SW480 (cell line): Measurements from ENCODE around the gene PARP12.

Source experiments
- DNase-seq: peaks from one replicate; pipeline ENCODE4 v3.0.0-alpha.2; 2016; ENCODE audit warnings: low spot score

Gene PARP12

DNA sequence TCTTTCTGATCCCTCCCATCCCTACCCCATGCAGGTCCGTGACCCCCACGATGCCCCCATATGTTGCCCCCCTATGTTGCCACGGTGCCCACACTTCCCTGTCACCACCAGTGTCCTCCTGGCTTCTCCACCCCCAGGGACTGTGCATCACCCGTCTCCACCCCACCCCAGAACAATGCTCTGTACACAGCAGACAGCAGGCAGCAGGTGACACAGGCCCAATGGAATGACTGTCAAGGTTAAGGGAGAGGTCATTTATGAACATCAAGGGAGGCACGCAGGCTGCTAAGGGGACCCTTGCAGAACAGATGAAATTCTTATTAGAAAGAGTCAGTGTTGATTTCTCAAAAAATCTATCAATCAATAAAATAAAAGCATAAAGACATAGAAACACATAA, 71.5 kb downstream of the PARP12 start:
- DNase-seq, result peak; percentile 66

DNA sequence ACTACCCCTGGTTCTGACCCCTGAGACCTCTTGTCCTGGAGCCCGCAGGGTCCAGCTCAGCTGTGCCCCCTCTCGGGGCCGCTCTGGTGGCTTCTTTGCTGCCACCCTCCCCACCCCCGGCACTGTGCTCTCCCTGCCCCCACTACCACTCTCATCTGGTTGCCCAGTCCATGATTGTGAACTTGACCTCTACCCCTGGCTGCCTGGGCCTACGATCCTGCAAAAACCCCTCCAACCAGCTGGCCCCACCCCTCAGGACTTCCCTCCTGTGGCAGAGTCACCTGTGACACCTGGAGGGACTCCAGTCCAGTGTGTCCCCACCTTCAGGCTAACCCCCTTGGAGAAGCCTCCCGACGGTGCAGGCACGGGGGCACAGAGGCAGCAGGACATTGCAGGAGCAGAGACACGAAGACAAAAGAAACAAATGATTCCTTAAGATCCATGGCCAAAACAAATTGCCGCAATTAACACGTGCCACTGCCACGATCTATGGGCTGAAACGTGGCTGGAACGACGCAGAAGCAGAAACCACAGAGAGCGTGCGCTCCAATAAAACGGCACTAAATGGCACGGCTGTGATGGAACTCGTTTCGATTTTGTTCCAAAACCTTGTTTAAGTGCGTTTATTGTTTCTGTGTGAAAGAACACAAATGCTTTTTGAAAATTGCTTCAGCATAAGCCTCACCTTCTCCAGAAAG, 72.0 kb downstream of the PARP12 start:
- DNase-seq, result no peak

DNA sequence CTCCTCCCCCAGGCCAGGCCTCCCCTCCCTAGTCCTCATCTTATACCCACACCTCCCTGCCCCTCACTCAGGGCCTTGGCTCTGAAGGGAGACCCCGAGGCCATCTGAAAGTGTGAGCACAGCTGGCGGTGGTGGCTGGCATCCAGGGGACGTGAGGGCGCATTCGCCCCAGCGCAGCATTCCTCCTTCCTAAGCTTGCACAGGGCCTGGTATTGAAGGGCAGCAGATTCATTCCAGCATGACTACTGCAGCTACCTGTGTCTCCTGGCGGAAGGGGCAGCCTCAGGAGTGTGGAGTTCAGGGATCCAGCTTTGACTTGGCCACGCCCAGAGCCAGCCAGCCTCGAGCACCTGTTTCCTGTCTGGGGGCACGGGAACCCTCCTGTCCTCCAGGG, 72.6 kb downstream of the PARP12 start:
- DNase-seq, result no peak

DNA sequence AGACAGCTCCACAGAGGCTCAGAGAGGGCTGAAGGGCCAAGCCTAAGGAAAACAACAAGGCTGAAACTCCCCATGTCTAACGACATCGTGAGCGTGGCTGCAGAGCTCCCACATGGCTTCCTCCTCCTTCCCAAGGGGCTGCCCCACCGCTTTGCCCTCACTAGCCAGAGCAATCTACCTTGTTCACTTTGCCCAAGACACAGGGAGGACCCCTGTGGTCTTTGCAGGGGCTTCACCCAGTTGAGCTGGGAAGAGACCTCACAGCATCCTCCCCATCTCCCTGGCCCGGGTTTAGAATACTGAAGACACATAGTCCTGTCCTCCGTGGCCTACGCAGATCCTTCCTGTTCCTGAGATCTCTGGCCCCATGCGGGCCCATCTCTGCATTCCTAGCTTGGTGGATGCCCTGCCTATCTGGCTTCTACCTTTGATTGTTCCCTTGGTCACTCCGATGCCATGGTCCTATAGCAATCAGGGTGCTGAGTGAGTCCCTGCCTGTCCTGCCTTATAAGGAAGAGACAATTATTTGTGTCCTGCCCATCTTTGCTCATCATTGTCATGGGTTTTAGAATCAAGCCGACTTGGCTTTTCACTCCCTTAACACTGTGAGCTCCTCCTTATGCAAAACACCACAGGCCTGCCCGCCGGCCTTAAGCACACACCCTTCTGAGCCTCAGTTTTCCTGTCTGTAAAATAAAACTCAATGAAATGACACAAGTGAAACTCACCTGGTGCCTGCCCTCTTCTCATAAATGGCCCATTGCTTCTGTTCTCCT, 73.2 kb downstream of the PARP12 start:
- no peak for DNase-seq

DNA sequence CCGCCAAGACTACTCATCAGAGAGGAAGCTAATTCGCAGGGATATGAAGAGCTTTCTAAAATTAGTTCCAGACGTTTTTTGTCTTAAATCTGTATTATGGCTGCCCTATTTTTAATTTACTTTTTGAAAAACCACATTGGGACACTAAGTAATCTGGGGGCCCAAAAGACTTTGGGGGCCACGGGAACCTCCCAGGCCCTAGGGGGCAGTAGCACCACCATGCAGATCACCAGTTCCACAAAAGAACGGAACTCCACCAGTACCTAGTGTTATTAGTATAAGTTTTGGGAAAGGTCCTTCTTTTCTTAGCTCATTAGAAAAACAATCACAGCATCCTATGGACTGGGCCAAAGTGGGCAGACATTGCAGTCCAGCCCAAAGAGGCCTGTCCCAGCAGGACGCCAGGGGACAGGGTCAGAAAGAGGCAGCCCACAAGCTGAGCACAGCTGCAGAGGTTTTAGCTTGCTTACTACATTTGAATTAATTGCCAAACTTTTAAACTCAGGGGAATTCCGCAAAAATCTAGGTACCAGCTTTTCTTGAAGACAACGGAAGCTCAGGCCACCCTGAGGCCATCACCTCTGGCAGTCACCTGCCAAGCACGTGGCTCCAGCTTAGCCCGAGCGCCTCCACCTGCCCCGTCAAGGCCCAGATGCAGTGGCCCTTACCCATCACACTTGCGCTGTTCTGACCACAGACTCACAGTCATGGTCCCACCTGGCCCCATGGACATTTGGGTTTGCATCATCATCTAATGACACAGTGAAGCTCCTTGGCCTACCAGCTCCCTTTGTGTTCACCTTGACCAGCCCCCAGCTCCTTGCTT, 74.8 kb downstream of the PARP12 start:
- no peak for DNase-seq

DNA sequence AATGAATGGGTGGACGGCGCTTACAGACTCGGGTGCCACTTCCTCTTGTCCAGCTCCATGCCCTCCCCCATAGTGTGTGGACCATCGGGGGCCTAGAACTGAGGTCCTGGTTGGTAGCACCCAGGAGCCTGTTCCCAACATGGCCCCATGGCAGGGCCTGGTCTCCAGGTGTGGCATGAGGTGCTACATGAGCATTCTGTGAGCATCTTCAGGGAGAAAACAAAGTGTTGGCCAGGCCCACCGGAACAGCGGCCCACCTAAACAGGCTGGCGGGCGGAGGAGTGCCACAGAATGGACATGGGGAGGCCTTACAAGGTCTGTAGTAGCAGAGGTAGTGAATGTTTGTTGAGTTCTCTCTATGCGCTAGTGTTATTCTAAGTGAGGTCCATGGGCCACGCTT, 76.9 kb downstream of the PARP12 start:
- no peak for DNase-seq

GRCh38 chr7:139984642-139985539, 77.9 kb downstream of the PARP12 start:
- no peak for DNase-seq

DNA sequence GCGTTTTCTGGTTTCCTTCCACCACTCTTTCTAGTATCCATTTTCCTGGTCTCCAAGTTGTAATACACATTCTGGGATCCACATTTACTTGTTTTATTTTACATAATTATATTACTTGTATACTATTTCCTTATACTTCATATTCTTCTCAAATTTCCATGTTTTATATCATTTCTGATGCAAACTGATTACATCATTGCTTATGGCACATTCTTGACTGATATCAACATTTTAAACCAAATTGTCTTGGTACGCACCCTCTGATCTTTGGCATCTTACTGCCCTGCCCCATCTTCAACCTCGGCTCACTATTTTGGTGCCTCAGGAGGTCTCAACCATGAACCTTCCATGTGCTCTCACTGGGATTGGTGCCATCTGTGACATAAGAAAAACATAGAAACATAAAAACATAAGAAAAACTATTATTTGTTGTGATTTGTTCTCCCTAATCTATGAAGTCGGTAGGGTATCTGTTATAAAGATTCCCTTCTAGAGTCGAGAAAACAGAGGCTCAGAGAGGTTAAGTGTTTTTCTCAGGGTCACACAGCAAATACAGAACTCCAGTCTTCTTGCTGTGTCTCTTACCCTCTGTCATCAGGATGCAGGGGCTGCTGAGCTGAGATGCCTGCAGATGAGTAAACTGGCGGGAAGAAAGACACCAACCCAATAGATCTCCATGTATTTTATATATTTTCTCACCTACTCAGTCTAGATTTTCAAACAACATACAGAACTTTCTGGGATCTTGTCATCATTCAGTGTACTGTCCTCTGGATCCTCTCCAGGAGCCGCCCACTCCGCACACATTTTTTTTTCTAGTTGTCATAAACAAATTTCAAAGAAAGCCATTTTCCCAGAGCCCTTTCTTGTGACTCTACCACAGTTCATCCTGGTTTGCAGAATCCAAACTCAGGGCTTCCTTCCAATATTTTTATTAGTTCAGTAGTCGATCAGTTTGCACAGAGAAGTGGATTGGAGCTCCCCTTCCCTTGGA, 79.5 kb downstream of the PARP12 start:
- no peak for DNase-seq

DNA sequence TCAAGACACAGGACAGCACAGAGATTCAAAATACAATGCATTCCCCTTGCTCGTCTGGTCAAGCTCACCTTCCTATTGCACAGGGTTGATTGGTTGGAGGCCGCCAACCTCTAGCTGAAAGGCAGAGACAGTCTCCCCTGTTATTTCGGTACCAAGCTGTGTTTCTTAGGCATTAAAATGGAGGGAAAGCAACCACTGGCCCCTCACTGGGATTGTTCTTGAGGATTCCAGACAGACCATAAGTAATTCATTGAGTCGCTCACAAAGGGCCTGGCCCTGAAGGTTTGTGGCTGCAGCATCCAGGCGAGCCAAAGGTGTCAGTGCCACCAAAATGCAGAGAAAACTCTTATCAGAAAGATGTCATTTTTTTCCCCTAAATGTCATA, 81.2 kb downstream of the PARP12 start:
- no peak for DNase-seq

GRCh38 chr7:139976838-139977656, 85.7 kb downstream of the PARP12 start:
- DNase-seq, result no peak

- no peak for DNase-seq
These were observed 86.5 kb downstream of the PARP12 start for GRCh38 chr7:139976055-139976837.

GRCh38 chr7:139974179-139974811, 88.5 kb downstream of the PARP12 start:
- DNase-seq, result no peak
